Right lobe of liver (tissue), 4 donors: ENCODE measurements around the gene C10orf88.

ENCODE experiments used
- POLR2A ChIP-seq: fragments of 450-650 bp; IDR thresholded peaks from one replicate; pipeline ENCODE4 v1.6.1; 2017; ENCODE audit warnings: antibody characterized with exemption, mild to moderate bottlenecking
- TF ChIP-seq, protein P1 (sequence below), 4 donors: fragments of 200-600 bp in 3 of 4; fragments of 450-650 bp in 1 of 4; IDR thresholded peaks; one replicate each; pipeline versions ENCODE4 v1.5.1 to v1.8.0; 2016 to 2022; ENCODE audit warnings: antibody characterized with exemption in 4 of 4, mild to moderate bottlenecking in 2 of 4
- donor health status: DM: no; HTN: no; CAD: no.
- donor health status: DM: no; HTN: no; CAD: no.
- donor health status: DM: no; HTN: yes; CAD: no.

DNA sequence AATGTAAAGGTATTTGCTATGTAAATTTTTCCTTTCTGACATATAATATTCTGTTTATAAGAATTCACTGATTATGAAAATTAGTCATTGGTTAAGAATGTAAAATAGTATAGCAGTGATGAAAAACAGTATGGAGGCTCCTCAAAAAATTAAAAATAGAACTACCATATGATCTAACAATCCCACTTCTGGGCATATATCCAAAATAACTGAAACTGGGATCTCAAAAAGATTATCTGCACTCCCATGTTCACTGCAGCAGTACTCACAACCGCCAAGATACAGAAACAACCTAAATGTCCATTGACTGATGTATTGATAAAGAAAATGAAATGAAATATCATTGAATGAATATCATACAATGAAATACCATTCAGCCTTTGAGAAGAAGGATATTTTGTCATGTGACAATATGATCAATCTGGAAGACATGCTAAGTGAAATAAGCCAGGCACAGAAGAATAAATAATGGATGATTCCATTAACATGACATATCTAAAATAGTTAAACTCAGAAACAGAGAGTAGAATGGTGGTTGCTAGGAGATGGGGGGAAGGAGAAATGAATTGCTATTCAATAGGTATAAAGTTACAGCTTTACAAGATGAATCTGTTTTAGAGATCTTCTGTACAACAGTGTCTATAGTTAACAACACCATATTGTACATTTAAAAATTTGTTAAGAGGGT, 14.0 kb downstream of the C10orf88 start:
- TF ChIP-seq, protein P1, sequence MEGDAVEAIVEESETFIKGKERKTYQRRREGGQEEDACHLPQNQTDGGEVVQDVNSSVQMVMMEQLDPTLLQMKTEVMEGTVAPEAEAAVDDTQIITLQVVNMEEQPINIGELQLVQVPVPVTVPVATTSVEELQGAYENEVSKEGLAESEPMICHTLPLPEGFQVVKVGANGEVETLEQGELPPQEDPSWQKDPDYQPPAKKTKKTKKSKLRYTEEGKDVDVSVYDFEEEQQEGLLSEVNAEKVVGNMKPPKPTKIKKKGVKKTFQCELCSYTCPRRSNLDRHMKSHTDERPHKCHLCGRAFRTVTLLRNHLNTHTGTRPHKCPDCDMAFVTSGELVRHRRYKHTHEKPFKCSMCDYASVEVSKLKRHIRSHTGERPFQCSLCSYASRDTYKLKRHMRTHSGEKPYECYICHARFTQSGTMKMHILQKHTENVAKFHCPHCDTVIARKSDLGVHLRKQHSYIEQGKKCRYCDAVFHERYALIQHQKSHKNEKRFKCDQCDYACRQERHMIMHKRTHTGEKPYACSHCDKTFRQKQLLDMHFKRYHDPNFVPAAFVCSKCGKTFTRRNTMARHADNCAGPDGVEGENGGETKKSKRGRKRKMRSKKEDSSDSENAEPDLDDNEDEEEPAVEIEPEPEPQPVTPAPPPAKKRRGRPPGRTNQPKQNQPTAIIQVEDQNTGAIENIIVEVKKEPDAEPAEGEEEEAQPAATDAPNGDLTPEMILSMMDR (IDR thresholded peaks at IDR 0.05), result no peak
- TF ChIP-seq POLR2A, result no peak
